Muscle of leg (tissue), 3 donors: Measurements from ENCODE around the gene LASP1NB.
"Not testable (repeated sequence)": the region's sequence is repeated elsewhere in the genome, so short reads cannot be mapped to it uniquely, and the experiment has no call there.

ENCODE experiments used
- DNase-seq: peaks from one replicate; pipeline ENCODE4 v3.0.0; 2013
- H3K27ac ChIP-seq: one replicate; pipeline ENCODE4 v1.5.1; 2013; ENCODE audit warnings: mild to moderate bottlenecking, low read length, control low read depth
- H3K27me3 ChIP-seq: one replicate; pipeline ENCODE4 v1.6.1; 2013; ENCODE audit warnings: low read length; ENCODE audit not compliant: control insufficient read depth, insufficient read depth
- H3K36me3 ChIP-seq: one replicate; pipeline ENCODE4 v1.6.1; 2013; ENCODE audit warnings: low read length; ENCODE audit not compliant: control insufficient read depth, insufficient read depth
- H3K4me1 ChIP-seq: one replicate; pipeline ENCODE4 v1.6.1; 2013; ENCODE audit warnings: low read length; ENCODE audit not compliant: control insufficient read depth, insufficient read depth
- H3K4me3 ChIP-seq: one replicate; pipeline ENCODE4 v1.5.1; 2013; ENCODE audit warnings: low read length, control low read depth
- H3K9me3 ChIP-seq: replicated peaks from 2 replicates; pipeline ENCODE4 v1.6.1; 2013; ENCODE audit warnings: low read depth, low read length; ENCODE audit not compliant: control insufficient read depth
- WGBS: methylation state at CpG from one replicate; pipeline ENCODE4 v1.1.5; 2013; ENCODE audit warnings: missing lambda C conversion rate; ENCODE audit not compliant: insufficient coverage; 5-methylcytosine and 5-hydroxymethylcytosine counted together

The LASP1NB gene

GRCh38 chr17:38926293-38927070, 1.1 kb downstream of the LASP1NB start:
- no peak overlapping the region for H3K27ac ChIP-seq
- WGBS, result no CpG with 5 or more reads among the region's 2 CpGs
- H3K4me3 ChIP-seq, result no peak overlapping the region

GRCh38 chr17:38930782-38931181, 5.4 kb downstream of the LASP1NB start:
- not testable (repeated sequence) for H3K9me3 ChIP-seq, H3K27ac ChIP-seq, H3K4me3 ChIP-seq, H3K36me3 ChIP-seq, H3K4me1 ChIP-seq, H3K27me3 ChIP-seq, DNase-seq
- 89% methylated on average over 18 of the region's 36 CpGs for WGBS

More at GRCh38 chr17:38926293-38927070, 1.1 kb downstream of the LASP1NB start:
- Histone ChIP-seq H3K4me1 (peaks cover 29% of the 10 kb centered on the region), H3K9me3 (no peaks in the 10 kb centered on the region), H3K27me3 (no peaks in the 10 kb centered on the region), H3K36me3 (no peaks in the 10 kb centered on the region)
- DNase-seq, result no peak

- H3K27ac ChIP-seq, H3K27me3 ChIP-seq, H3K4me1 ChIP-seq, H3K9me3 ChIP-seq, H3K36me3 ChIP-seq, H3K4me3 ChIP-seq, DNase-seq: not testable (repeated sequence)
- WGBS, result no CpG with 5 or more reads among the region's 9 CpGs
Observed at GRCh38 chr17:38933962-38934361, 8.5 kb downstream of the LASP1NB start.

- no peaks in the 10 kb centered on the region for H3K9me3 ChIP-seq
- no peaks in the 10 kb centered on the region for H3K36me3 ChIP-seq
- H3K27ac ChIP-seq, result no peak overlapping the region
- peaks cover 2% of the 10 kb centered on the region for H3K27me3 ChIP-seq
- no peaks in the 10 kb centered on the region for H3K4me1 ChIP-seq
- DNase-seq, result no peak
- H3K4me3 ChIP-seq, result no peak overlapping the region
Observed at GRCh38 chr17:38939987-38940386, 14.6 kb downstream of the LASP1NB start.

- H3K4me1 ChIP-seq, result no peaks in the 10 kb centered on the region
- no peak for DNase-seq
- no CpG with 5 or more reads among the region's 1 CpG for WGBS
- H3K36me3 ChIP-seq, result no peaks in the 10 kb centered on the region
- no peak overlapping the region for H3K4me3 ChIP-seq
- H3K9me3 ChIP-seq, result no peaks in the 10 kb centered on the region
- H3K27ac ChIP-seq, result no peak overlapping the region
- peaks cover 2% of the 10 kb centered on the region for H3K27me3 ChIP-seq
Observed at GRCh38 chr17:38940404-38940803, 15.0 kb downstream of the LASP1NB start.

- WGBS, result 0% methylated on average over 1 of the region's 4 CpGs
- no peaks in the 10 kb centered on the region for H3K27me3 ChIP-seq
- H3K4me3 ChIP-seq, result no peak overlapping the region
- H3K4me1 ChIP-seq, result no peaks in the 10 kb centered on the region
- H3K9me3 ChIP-seq, result no peaks in the 10 kb centered on the region
- DNase-seq, result peak; percentile 59
- H3K36me3 ChIP-seq, result no peaks in the 10 kb centered on the region
- H3K27ac ChIP-seq, result no peak overlapping the region
Observed at GRCh38 chr17:38942696-38943334, 17.4 kb downstream of the LASP1NB start.

- no peaks in the 10 kb centered on the region for H3K4me1 ChIP-seq
- H3K4me3 ChIP-seq, result no peak overlapping the region
- no peak overlapping the region for H3K27ac ChIP-seq
- no peak for DNase-seq
- no peaks in the 10 kb centered on the region for H3K27me3 ChIP-seq
- no peaks in the 10 kb centered on the region for H3K9me3 ChIP-seq
- WGBS, result no CpG with 5 or more reads among the region's 8 CpGs
- H3K36me3 ChIP-seq, result no peaks in the 10 kb centered on the region
Observed at GRCh38 chr17:38943607-38944006, 18.2 kb downstream of the LASP1NB start.

GRCh38 chr17:38947189-38947588, 21.8 kb downstream of the LASP1NB start:
- no peak for DNase-seq
- Histone ChIP-seq H3K36me3 (no peaks in the 10 kb centered on the region), H3K4me1 (no peaks in the 10 kb centered on the region), H3K27me3 (no peaks in the 10 kb centered on the region), H3K27ac (no peak overlapping the region), H3K4me3 (no peak overlapping the region), H3K9me3 (no peaks in the 10 kb centered on the region)
- WGBS, result 100% methylated on average over 2 of the region's 2 CpGs

- not testable (repeated sequence) for H3K27ac ChIP-seq, H3K9me3 ChIP-seq, DNase-seq, H3K36me3 ChIP-seq, H3K27me3 ChIP-seq, H3K4me3 ChIP-seq, H3K4me1 ChIP-seq
- 82% methylated on average over 1 of the region's 7 CpGs for WGBS
Observed at GRCh38 chr17:38953800-38954199, 28.4 kb downstream of the LASP1NB start.

- no peaks in the 10 kb centered on the region for H3K27me3 ChIP-seq
- no peak overlapping the region for H3K27ac ChIP-seq
- no peaks in the 10 kb centered on the region for H3K9me3 ChIP-seq
- H3K36me3 ChIP-seq, result no peaks in the 10 kb centered on the region
- no peak for DNase-seq
- no CpG with 5 or more reads among the region's 1 CpG for WGBS
- H3K4me1 ChIP-seq, result no peaks in the 10 kb centered on the region
- no peak overlapping the region for H3K4me3 ChIP-seq
Observed at GRCh38 chr17:38958326-38958725, 32.9 kb downstream of the LASP1NB start.
